HG03354 (cell line): ENCODE data around the gene ANKRD34A.
A peak's percentile ranks its signal among the peaks of the same experiment; 100 is the strongest.

ENCODE experiments used
- ATAC-seq: cut with Tn5 transposase; IDR thresholded peaks from one replicate; pipeline ENCODE4 v1.9.1; 2021; ENCODE audit warnings: mild to moderate bottlenecking; ENCODE audit not compliant: unreplicated experiment, poor library complexity, severe bottlenecking

ANKRD34A gene

GRCh38 chr1:145975216-145975615, 10.8 kb upstream of the ANKRD34A start:
- no peak for ATAC-seq

GRCh38 chr1:145974721-145975120, 10.3 kb upstream of the ANKRD34A start:
- no peak for ATAC-seq

- no peak for ATAC-seq
Measured at GRCh38 chr1:145972580-145972979, 8.2 kb upstream of the ANKRD34A start.

- no peak for ATAC-seq
Measured at GRCh38 chr1:145967288-145967687, 2.9 kb upstream of the ANKRD34A start.

- ATAC-seq = no peak
Measured at GRCh38 chr1:145965119-145965744, 857 bp upstream of the ANKRD34A start.

GRCh38 chr1:145963265-145964019, 933 bp downstream of the ANKRD34A start:
- no peak for ATAC-seq

- ATAC-seq = no peak
Measured at GRCh38 chr1:145962157-145963102, 1.9 kb downstream of the ANKRD34A start.

- no peak for ATAC-seq
Measured at GRCh38 chr1:145961425-145962156, 2.8 kb downstream of the ANKRD34A start.

- no peak for ATAC-seq
Measured at GRCh38 chr1:145961109-145961424, 3.3 kb downstream of the ANKRD34A start.

GRCh38 chr1:145960468-145961108, 3.8 kb downstream of the ANKRD34A start:
- ATAC-seq = no peak

GRCh38 chr1:145959957-145960467, 4.4 kb downstream of the ANKRD34A start:
- no peak for ATAC-seq

- ATAC-seq = no peak
Measured at GRCh38 chr1:145959333-145959732, 5.0 kb downstream of the ANKRD34A start.

- no peak for ATAC-seq
Measured at GRCh38 chr1:145958734-145959133, 5.6 kb downstream of the ANKRD34A start.

- ATAC-seq = peak; percentile 88
Measured at GRCh38 chr1:145957443-145958319, 6.7 kb downstream of the ANKRD34A start, which contains the start of gene LIX1L. Gene LIX1L (minus strand): TSS chr1:145958017. CDS start chr1:145957927, 90 bp downstream.

GRCh38 chr1:145956781-145957442, 7.5 kb downstream of the ANKRD34A start:
- ATAC-seq = no peak

GRCh38 chr1:145956361-145956760, 8.0 kb downstream of the ANKRD34A start:
- ATAC-seq = no peak

- no peak for ATAC-seq
Measured at GRCh38 chr1:145955436-145955835, 8.9 kb downstream of the ANKRD34A start.

GRCh38 chr1:145953861-145954260, 10.5 kb downstream of the ANKRD34A start:
- ATAC-seq = no peak
